ENCODE measurements around the gene KIF16B.
"Not testable (repeated sequence)": the region's sequence is repeated elsewhere in the genome, so short reads cannot be mapped to it uniquely, and the experiment has no call there.

The KIF16B gene, protein sequence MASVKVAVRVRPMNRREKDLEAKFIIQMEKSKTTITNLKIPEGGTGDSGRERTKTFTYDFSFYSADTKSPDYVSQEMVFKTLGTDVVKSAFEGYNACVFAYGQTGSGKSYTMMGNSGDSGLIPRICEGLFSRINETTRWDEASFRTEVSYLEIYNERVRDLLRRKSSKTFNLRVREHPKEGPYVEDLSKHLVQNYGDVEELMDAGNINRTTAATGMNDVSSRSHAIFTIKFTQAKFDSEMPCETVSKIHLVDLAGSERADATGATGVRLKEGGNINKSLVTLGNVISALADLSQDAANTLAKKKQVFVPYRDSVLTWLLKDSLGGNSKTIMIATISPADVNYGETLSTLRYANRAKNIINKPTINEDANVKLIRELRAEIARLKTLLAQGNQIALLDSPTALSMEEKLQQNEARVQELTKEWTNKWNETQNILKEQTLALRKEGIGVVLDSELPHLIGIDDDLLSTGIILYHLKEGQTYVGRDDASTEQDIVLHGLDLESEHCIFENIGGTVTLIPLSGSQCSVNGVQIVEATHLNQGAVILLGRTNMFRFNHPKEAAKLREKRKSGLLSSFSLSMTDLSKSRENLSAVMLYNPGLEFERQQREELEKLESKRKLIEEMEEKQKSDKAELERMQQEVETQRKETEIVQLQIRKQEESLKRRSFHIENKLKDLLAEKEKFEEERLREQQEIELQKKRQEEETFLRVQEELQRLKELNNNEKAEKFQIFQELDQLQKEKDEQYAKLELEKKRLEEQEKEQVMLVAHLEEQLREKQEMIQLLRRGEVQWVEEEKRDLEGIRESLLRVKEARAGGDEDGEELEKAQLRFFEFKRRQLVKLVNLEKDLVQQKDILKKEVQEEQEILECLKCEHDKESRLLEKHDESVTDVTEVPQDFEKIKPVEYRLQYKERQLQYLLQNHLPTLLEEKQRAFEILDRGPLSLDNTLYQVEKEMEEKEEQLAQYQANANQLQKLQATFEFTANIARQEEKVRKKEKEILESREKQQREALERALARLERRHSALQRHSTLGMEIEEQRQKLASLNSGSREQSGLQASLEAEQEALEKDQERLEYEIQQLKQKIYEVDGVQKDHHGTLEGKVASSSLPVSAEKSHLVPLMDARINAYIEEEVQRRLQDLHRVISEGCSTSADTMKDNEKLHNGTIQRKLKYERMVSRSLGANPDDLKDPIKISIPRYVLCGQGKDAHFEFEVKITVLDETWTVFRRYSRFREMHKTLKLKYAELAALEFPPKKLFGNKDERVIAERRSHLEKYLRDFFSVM (N-terminal part only)

DNA sequence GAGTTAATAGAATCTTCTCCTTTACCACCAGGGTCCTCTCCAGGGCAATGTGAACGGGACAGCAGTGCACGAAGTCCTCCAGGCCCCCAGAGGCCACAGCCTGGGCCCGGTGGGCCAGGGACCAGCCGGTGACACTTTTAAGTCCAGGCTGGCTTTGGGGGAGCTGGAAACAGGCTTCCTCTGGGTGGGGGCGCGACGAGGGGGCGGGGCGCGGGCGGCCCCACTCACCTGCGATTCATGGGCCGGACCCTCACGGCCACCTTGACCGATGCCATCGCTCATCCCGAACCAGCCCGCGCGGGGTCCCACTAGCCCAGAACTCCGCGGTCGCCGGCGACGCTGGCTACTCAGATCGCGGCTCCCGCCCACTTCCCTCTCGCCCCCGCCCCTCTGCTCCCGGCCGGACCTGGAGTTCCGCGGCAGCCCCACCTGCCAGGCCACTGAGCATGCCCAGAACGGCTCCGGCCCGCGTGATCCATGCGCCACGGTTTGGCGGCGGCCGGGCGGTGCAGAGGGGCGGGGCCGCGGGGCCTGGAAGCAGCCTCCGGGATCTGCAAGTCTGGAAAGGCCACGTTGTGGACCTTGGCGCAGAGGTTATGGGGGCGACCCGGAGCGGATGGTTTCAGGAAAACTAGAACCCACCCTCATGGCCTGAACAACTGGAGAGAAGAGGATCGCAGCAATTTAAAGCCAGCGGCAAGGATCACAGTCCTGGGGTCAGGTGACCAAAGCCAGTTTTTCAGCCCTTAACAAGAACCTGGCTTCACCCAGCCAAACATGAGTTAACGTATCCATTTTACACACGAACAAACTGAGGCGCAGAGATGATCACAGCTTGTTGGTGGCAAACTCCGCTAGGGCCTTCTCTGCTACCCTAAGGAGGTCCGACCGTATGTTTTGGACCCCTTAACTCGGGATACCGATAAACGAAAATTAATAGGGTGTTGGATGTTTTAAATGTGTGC lies at the start of gene KIF16B:
KIF16B (minus strand) TSS at position 448 of the 965 bp plus-strand sequence; CDS start at position 275, 173 bp downstream.
- peak; percentile 9 for DNase-seq

DNA sequence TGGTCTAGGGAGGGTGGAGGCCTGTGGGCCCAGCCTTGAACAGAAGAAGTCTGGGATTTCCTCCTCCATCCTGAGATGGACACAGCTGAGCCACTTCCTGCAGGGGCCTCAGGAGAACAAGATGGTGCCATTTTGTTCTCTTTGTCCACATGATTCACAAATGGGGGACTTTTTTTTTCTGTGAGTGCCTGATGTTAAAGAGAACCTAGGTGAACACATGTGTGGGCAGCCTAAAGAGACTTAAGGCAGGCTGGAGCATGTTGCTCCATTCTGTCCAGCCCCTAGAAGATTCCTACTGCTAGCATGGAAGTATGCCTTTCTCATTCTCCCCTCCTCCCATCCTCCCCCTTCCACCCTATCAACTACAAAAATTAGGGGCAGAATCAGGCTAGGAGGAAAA lies 49.3 kb upstream of the KIF16B start:
- DNase-seq, result no peak

- DNase-seq, result no peak
These were observed 48.3 kb upstream of the KIF16B start for GRCh38 chr20:16621435-16622141.

DNA sequence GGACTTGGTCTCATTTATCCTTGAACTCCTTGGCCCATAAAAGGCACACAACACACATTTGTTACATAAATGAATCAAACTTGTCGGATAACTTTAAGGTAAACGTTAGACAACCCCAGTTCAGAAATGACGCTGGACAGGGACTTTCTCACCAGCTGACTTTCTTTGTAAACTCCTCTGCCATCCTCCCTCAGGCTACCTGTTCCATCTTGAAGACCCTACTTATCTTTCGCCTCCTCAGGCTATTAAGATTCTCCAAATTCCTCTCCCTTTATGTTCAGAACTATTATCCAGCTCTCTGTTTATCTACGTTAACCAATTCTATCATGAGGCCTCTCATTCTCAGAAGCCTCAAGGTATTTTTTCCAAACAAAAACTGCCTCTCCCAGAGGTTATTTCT lies 47.7 kb upstream of the KIF16B start:
- no peak for DNase-seq

DNA sequence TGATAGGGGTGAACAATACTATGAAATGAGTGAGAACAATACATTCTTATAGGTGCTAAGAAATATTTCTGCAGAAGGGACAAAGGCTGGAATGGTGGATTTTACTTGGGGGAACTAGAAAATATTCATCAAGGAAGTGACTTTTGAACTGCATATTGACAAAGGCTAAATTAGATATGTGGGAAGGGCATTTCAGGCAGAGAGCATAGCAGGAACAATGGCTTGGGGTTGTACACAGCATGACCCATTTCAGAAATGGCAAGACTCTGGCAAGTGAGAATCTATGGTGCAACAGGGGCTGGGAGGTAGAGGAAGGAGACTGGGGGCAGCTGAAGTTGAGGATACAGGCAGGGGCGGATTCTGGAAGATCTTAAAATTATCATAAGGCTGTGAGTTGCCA lies 46.7 kb upstream of the KIF16B start:
- DNase-seq, result no peak

DNA sequence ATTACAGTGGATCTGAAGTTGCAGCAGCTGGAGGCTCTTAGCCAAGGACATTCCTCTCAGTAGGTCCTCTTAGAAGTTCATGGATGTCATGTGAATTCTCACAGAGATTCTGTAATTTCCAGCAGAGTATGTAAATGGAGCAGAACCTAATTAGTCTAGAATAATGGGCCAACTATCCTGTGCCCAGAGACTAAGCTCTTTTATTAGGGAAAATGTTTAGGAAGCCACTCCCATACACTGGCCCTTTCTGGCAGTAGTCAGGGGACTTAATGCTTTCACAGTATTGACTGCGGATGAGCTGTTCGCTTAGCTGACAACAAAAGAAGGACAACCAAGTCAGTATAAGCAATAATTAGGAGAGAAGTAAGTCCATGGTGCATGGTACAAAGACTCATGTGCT lies 43.8 kb upstream of the KIF16B start:
- no peak for DNase-seq

DNA sequence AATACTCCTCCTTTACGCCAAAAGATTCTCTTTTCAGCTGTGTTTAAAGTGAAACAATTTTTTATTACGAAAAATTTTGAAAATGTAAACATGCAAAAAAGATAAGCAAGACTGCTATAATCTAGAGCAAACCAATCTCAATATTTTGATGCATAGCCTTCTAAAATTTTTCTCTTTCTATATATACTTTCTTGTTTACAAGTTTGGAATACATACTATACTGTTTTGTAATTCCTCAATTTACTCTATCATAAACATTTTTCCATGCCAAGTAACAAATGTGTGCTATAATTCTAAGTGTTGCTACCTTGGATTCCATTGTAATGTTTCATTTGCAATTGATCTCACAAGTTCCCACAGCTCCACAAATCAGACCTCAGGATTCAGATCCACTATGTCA lies 43.1 kb upstream of the KIF16B start:
- DNase-seq, result no peak

GRCh38 chr20:16615199-16615598 lies 42.0 kb upstream of the KIF16B start:
- no peak for DNase-seq

- no peak for DNase-seq
These were observed 40.7 kb upstream of the KIF16B start for GRCh38 chr20:16613954-16614353.

GRCh38 chr20:16612706-16613105 lies 39.5 kb upstream of the KIF16B start:
- DNase-seq, result no peak

- no peak for DNase-seq
These were observed 38.6 kb upstream of the KIF16B start for GRCh38 chr20:16611817-16612216.

DNA sequence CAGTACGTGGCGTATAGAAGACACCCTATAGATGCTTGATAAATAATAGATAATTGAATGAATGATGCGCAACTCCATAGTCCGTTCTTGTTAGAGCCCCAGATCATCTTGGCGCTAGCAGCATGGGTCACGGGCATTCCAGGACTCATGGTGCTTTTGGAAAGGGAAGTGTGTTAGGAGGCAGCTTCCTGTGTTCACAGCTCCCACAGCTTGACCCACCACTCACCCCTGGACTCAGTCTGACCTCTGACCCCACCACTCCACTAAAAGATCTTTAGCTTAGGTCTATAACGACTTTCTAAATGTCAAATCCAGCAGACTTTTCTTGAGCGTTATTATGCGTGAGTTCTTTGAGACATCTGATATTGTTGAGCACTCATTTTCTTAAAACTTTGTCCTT lies 35.8 kb upstream of the KIF16B start:
- DNase-seq, result no peak

- DNase-seq, result no peak
These were observed 35.0 kb upstream of the KIF16B start for GRCh38 chr20:16608277-16608650.

GRCh38 chr20:16607364-16608276 lies 34.4 kb upstream of the KIF16B start:
- DNase-seq, result no peak

DNA sequence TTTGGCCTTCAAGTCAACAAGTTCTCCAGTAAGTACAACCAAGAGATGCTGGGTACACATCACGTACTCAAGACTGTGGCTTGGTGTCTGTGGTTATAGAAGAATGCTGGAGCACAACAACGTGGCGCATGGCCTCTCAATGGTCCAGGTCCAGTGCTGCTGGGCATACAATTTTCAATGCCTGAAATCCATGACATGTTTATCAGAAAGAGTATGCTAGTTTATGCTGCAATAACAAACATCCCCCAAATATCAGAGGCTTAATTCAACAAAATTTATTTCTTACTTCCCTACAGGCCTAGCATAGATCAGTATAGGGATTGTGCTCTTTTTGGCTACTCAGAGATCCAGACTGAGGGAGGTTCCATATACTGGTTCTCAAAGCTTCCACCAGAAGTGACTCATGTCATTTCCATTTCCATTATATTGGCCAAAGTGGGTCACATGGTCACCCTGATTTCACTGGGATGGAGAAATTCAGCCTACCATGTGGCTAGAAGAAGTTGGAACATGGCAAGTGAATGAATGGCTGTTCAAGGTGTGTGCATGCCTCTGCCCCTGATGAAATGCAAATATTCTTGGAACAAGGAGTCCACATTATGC lies 33.3 kb upstream of the KIF16B start:
- no peak for DNase-seq

DNA sequence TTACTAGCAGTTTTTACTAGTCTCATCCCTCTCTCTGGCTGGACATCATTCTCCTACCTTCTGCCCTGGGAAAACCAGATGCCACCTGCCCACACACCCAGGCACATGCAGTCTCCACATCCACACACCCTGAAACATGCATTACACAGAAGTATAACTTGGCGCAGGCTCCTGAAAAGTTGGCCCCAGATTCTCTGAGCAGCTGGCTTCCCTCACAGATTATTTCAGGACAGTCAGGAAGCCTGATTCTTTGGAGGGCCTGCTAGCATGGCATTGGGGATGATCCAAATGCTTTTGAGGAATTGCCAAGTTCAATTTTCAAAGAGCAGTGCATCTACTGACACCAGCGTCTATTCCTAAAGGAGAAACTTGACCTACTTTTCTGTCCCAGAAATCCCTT lies 27.8 kb upstream of the KIF16B start:
- no peak for DNase-seq

- no peak for DNase-seq
These were observed 26.0 kb upstream of the KIF16B start for GRCh38 chr20:16599257-16599656.

DNA sequence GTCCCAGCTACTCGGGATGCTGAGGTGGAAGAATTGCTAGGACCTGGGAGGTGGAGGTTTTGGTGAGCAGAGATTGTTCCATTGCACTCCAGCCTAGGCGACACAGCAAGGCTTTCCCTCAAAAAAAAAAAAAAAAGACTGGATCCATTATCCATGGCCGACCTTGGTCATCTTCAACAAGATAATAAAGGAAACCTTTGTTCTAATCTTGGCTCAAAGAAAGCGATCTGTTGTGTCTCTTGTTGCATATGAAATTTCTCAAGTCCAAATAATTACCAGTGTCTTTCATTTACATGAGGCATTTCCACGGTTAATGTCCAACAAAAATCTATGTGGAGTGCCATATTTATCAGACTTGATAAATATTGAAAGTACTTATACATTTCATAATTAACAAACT lies 23.7 kb upstream of the KIF16B start:
- no peak for DNase-seq

DNA sequence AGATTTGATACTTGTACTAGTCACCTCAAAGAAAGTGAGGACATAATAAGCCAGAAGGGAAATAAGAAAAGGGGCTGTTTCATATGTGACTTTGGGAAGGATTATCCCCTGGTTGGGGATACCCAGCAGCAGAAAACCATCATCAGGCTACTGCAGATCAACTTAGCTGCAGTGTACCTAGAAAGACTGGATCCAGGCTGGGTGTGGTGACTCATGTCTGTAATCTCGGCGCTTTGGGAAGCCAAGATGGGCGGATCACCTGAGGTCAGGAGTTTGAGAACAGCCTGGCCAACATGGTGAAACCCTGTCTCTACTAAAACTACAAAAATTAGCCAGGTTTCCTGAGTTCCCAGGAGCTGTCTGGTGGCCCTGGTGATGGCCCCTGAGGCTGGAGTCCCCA lies 23.2 kb upstream of the KIF16B start:
- DNase-seq, result not testable (repeated sequence)

DNA sequence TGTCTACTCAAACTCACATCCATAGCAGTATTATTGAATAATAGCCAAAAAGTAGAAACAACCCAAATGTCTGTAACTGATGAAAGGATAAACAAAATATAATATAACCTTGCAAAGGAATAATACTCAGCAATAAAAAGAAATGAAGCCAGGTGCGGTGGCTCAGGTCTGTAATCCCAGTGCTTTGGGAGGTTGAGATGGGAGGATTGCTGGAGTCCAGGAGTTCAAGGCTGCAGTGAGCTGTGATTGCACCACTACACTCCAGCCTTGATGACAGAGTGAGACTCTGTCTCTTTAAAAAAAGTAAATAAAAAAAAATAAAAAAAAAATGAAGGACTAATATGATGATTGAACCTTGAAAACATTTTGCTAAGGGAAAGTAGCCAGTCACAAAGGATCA lies 22.1 kb upstream of the KIF16B start:
- no peak for DNase-seq
